Mesothelial cell of epicardium (in vitro differentiated cells): ENCODE data around the gene SH3GL1. TPM values are rescaled to one million over a fixed set of nuclear protein-coding genes. Genes with fewer than 3 reads are reported as not detected.

Experiments used
- DNase-seq, 2 experiments: peaks; one replicate each; pipeline ENCODE4 v3.0.0; 2021; ENCODE audit warnings: low spot score in 2 of 2; ENCODE audit not compliant: unreplicated experiment in 2 of 2
- H3K27ac Mint-ChIP-seq: 2 replicates; pipeline ENCODE4 v1.8.0; 2021; ENCODE audit warnings: mixed read lengths
- H3K27me3 Mint-ChIP-seq: 2 replicates; pipeline ENCODE4 v1.8.0; 2021; ENCODE audit warnings: low read depth, mixed read lengths
- H3K36me3 Mint-ChIP-seq: 2 replicates; pipeline ENCODE4 v1.8.0; 2021; ENCODE audit warnings: mixed read lengths
- H3K4me1 Mint-ChIP-seq: 2 replicates; pipeline ENCODE4 v1.8.0; 2021; ENCODE audit warnings: mixed read lengths
- H3K4me3 Mint-ChIP-seq: 2 replicates; pipeline ENCODE4 v1.8.0; 2021; ENCODE audit warnings: mild to moderate bottlenecking, moderate library complexity, mixed read lengths
- H3K9me3 Mint-ChIP-seq: 2 replicates; pipeline ENCODE4 v1.8.0; 2021; ENCODE audit warnings: mixed read lengths
- CTCF ChIP-seq: fragments of 200-600 bp; sonication (generic); IDR thresholded peaks from one replicate; pipeline ENCODE4 v1.5.0; 2021; ENCODE audit warnings: antibody characterized with exemption; ENCODE audit not compliant: unreplicated experiment
- total RNA-seq: library from RNA; stranded (reverse); gene quantifications from 3 replicates; pipeline ENCODE4 v1.2.1, GENCODE V29; 2021

Gene SH3GL1
- total RNA-seq, 1 donor from 2014 or later = 90.1 TPM

GRCh38 chr19:4360641-4361151 lies 39.7 kb downstream of the SH3GL1 start:
- Mint-ChIP-seq H3K4me3 (no peak overlapping the region), H3K36me3 (peaks cover 7% of the 10 kb centered on the region), H3K9me3 (no peaks in the 10 kb centered on the region), H3K27ac (peak overlapping the region; percentile 66), H3K27me3 (no peaks in the 10 kb centered on the region), H3K4me1 (no peaks in the 10 kb centered on the region)
- no peak for DNase-seq
- TF ChIP-seq CTCF = no peak

- peaks cover 7% of the 10 kb centered on the region for H3K36me3 Mint-ChIP-seq
- no peaks in the 10 kb centered on the region for H3K27me3 Mint-ChIP-seq
- no peak for TF ChIP-seq CTCF
- DNase-seq = no peak
- H3K4me1 Mint-ChIP-seq = no peaks in the 10 kb centered on the region
- H3K4me3 Mint-ChIP-seq = no peak overlapping the region
- peak overlapping the region; percentile 66 for H3K27ac Mint-ChIP-seq
- H3K9me3 Mint-ChIP-seq = no peaks in the 10 kb centered on the region
Measured at GRCh38 chr19:4360081-4360569, 40.2 kb downstream of the SH3GL1 start.

GRCh38 chr19:4359627-4360000 lies 40.7 kb downstream of the SH3GL1 start:
- DNase-seq = no peak
- H3K9me3 Mint-ChIP-seq = no peaks in the 10 kb centered on the region
- H3K27ac Mint-ChIP-seq = no peak overlapping the region
- no peak for TF ChIP-seq CTCF
- no peaks in the 10 kb centered on the region for H3K27me3 Mint-ChIP-seq
- H3K4me1 Mint-ChIP-seq = no peaks in the 10 kb centered on the region
- H3K4me3 Mint-ChIP-seq = no peak overlapping the region
- peaks cover 7% of the 10 kb centered on the region for H3K36me3 Mint-ChIP-seq

- TF ChIP-seq CTCF = no peak
- H3K9me3 Mint-ChIP-seq = no peaks in the 10 kb centered on the region
- H3K27ac Mint-ChIP-seq = no peak overlapping the region
- H3K36me3 Mint-ChIP-seq = peaks cover 7% of the 10 kb centered on the region
- no peaks in the 10 kb centered on the region for H3K4me1 Mint-ChIP-seq
- no peak for DNase-seq
- no peak overlapping the region for H3K4me3 Mint-ChIP-seq
- no peaks in the 10 kb centered on the region for H3K27me3 Mint-ChIP-seq
Measured at GRCh38 chr19:4358709-4359626, 41.4 kb downstream of the SH3GL1 start.

GRCh38 chr19:4357921-4358326 lies 42.4 kb downstream of the SH3GL1 start:
- H3K36me3 Mint-ChIP-seq = peaks cover 4% of the 10 kb centered on the region
- no peak for DNase-seq
- no peaks in the 10 kb centered on the region for H3K4me1 Mint-ChIP-seq
- no peak for TF ChIP-seq CTCF
- H3K9me3 Mint-ChIP-seq = no peaks in the 10 kb centered on the region
- H3K4me3 Mint-ChIP-seq = no peak overlapping the region
- H3K27ac Mint-ChIP-seq = no peak overlapping the region
- no peaks in the 10 kb centered on the region for H3K27me3 Mint-ChIP-seq
